ENCODE data around the gene MKKS. TPM values are rescaled to one million over a fixed set of nuclear protein-coding genes. Genes with fewer than 3 reads are reported as not detected.
A peak's percentile ranks its signal among the peaks of the same experiment; 100 is the strongest.

Gene MKKS
- total and polyA plus RNA-seq, 10 of the 15 experiments (the other 5 are each of a cell fraction or from before 2014, with no cell fraction given) = 4.3 to 17.9 (median 7.7) TPM

DNA sequence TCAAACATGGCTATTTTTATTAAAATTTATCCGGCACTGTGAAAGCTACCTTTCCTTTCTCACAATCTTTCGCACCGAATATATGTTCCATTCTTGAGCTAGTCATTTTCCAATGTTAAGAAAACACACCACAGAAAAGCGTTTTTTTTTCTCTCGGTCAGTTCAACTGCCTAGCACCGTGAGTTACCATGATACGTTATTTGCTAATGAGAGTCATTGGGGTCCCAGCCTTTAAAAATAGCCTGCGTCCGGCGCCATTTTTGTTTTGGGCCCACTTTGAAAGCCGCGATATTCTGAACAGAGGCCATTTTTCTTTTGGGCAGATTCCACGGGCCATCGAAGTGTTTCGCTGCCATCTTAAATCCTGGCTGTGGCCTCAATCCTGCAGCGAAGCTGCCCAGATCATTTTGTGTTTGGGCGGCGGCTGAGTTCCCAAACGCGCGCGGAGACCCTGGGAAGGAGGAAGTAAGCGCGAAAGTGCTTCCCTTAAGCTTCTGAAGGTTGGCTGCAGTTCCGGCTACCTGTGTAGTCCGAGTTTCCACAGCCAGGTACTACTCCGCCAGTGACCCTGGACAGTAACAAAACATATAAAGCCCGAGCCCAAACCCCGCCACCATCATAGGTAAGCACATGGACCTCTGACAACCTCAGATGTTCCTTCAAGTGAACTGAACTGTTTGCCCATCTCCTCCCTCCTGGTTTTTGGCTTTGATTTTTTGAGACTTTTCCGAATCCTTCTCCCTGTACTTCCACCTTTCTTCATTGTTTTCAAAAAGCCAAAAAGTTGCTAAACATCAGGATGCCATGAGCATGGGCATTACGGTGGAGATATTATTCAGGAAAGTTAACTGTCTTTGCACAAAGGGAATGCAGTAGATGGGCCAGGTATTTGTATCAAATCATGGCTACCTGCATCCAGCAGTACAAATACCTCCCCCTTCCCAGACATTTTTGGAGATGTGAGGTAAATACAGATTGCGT, 1.1 kb upstream of the MKKS start, which contains the start of gene SLX4IP (continued):
- TF ChIP-seq CBFB (IDR thresholded peaks at IDR 0.05; ENCODE audit: low read depth) (peak; percentile 66; the same call in 1 of the 2 replicates), MTA3 (IDR thresholded peaks at IDR 0.05; ENCODE audit: borderline replicate concordance, low read length) (peak; percentile 53; the same call in 1 of the 2 replicates), TBL1XR1 (IDR thresholded peaks at IDR 0.05; ENCODE audit: low read depth, low read length) (peak; percentile 54; the same call in 1 of the 2 replicates), ATF7 (IDR thresholded peaks at IDR 0.05; ENCODE audit: low read depth) (peak; percentile 50), TARDBP (IDR thresholded peaks at IDR 0.05; ENCODE audit: borderline replicate concordance) (peak; percentile 98), ETV6 (conservative IDR thresholded peaks at IDR 0.05 in 1 of 2, IDR thresholded peaks at IDR 0.05 in 1 of 2; ENCODE audit: borderline replicate concordance in 1 of 2, low read depth in 1 of 2) (peak in 1 of 2 experiments; percentile 87; a peak in 2 of 4 replicates), YY1 (IDR thresholded peaks at IDR 0.05; ENCODE audit: low read depth, low read length) (peak; percentile 100), ASH2L (IDR thresholded peaks at IDR 0.05; ENCODE audit: borderline replicate concordance, low read depth) (no peak), PAX5 (IDR thresholded peaks at IDR 0.05; ENCODE audit: borderline replicate concordance, low read depth, low read length) (peak; percentile 8; the same call in 1 of the 2 replicates), CREM (IDR thresholded peaks at IDR 0.05; ENCODE audit: low read depth) (peak; percentile 86; the same call in 1 of the 2 replicates), RUNX3 (IDR thresholded peaks at IDR 0.05; ENCODE audit: low read length) (peak; percentile 51), LARP7 (IDR thresholded peaks at IDR 0.05) (0 out of 2 replicates have a peak, but pooled peaks have one; percentile 14), TAF1 (IDR thresholded peaks at IDR 0.05; ENCODE audit: borderline replicate concordance, low read depth, low read length) (peak; percentile 50), POLR2A (IDR thresholded peaks at IDR 0.05; ENCODE audit: low read depth, low read length) (peak; percentile 81), TCF7 (IDR thresholded peaks at IDR 0.05; ENCODE audit: borderline replicate concordance) (peak; percentile 40; the same call in 1 of the 2 replicates), ZZZ3 (IDR thresholded peaks at IDR 0.05; ENCODE audit: control insufficient read depth, insufficient read length, low read depth) (no peak)
- TF ChIP-seq, protein P1, sequence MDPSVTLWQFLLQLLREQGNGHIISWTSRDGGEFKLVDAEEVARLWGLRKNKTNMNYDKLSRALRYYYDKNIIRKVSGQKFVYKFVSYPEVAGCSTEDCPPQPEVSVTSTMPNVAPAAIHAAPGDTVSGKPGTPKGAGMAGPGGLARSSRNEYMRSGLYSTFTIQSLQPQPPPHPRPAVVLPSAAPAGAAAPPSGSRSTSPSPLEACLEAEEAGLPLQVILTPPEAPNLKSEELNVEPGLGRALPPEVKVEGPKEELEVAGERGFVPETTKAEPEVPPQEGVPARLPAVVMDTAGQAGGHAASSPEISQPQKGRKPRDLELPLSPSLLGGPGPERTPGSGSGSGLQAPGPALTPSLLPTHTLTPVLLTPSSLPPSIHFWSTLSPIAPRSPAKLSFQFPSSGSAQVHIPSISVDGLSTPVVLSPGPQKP (IDR thresholded peaks at IDR 0.05; ENCODE audit: low read depth, low read length) = peak; percentile 63
- TF ChIP-seq, protein P2, sequence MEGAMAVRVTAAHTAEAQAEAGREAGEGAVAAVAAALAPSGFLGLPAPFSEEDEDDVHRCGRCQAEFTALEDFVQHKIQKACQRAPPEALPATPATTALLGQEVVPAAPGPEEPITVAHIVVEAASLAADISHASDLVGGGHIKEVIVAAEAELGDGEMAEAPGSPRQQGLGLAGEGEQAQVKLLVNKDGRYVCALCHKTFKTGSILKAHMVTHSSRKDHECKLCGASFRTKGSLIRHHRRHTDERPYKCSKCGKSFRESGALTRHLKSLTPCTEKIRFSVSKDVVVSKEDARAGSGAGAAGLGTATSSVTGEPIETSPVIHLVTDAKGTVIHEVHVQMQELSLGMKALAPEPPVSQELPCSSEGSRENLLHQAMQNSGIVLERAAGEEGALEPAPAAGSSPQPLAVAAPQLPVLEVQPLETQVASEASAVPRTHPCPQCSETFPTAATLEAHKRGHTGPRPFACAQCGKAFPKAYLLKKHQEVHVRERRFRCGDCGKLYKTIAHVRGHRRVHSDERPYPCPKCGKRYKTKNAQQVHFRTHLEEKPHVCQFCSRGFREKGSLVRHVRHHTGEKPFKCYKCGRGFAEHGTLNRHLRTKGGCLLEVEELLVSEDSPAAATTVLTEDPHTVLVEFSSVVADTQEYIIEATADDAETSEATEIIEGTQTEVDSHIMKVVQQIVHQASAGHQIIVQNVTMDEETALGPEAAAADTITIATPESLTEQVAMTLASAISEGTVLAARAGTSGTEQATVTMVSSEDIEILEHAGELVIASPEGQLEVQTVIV (IDR thresholded peaks at IDR 0.05; ENCODE audit: borderline replicate concordance, partially characterized antibody) = peak; percentile 61
- TF ChIP-seq, protein P3, sequence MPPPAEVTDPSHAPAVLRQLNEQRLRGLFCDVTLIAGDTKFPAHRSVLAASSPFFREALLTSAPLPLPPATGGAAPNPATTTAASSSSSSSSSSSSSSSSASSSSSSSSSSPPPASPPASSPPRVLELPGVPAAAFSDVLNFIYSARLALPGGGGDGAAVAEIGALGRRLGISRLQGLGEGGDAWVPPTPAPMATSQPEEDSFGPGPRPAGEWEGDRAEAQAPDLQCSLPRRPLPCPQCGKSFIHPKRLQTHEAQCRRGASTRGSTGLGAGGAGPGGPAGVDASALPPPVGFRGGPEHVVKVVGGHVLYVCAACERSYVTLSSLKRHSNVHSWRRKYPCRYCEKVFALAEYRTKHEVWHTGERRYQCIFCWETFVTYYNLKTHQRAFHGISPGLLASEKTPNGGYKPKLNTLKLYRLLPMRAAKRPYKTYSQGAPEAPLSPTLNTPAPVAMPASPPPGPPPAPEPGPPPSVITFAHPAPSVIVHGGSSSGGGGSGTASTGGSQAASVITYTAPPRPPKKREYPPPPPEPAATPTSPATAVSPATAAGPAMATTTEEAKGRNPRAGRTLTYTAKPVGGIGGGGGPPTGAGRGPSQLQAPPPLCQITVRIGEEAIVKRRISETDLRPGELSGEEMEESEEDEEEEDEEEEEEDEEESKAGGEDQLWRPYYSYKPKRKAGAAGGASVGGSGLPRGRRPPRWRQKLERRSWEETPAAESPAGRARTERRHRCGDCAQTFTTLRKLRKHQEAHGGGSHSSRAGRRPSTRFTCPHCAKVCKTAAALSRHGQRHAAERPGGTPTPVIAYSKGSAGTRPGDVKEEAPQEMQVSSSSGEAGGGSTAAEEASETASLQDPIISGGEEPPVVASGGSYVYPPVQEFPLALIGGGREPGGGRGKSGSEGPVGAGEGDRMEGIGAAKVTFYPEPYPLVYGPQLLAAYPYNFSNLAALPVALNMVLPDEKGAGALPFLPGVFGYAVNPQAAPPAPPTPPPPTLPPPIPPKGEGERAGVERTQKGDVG (CRISPR knock-in tag; IDR thresholded peaks at IDR 0.05) = 0 out of 2 replicates have a peak, but pooled peaks have one; percentile 4
- TF ChIP-seq, protein P4, sequence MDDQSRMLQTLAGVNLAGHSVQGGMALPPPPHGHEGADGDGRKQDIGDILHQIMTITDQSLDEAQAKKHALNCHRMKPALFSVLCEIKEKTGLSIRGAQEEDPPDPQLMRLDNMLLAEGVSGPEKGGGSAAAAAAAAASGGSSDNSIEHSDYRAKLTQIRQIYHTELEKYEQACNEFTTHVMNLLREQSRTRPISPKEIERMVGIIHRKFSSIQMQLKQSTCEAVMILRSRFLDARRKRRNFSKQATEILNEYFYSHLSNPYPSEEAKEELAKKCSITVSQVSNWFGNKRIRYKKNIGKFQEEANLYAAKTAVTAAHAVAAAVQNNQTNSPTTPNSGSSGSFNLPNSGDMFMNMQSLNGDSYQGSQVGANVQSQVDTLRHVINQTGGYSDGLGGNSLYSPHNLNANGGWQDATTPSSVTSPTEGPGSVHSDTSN (IDR thresholded peaks at IDR 0.05; ENCODE audit: insufficient replicate concordance, low read depth, low read length) = no peak

Data from GM12878 (cell line).